ENCODE measurements around the gene CDKN1B. TPM values are rescaled to one million over a fixed set of nuclear protein-coding genes. Genes with fewer than 3 reads are reported as not detected.

The CDKN1B gene
- total RNA-seq, 3 donors from 2014 or later (not counting 1 experiment from before 2014, with no cell fraction given): 119 to 207 (median 130) TPM

- no peaks in the 10 kb centered on the region for H3K4me1 ChIP-seq (ENCODE audit: control insufficient read depth, insufficient read depth, low read length)
- H3K27me3 ChIP-seq (ENCODE audit: control insufficient read depth, insufficient read depth, low read length): no peaks in the 10 kb centered on the region
- no peaks in the 10 kb centered on the region for H3K9me3 ChIP-seq (ENCODE audit: control insufficient read depth, insufficient read depth, low read length)
- H3K27me3 Mint-ChIP-seq (ENCODE audit: low read depth in 2 of 2): no peaks in the 10 kb centered on the region
- H3K9me3 Mint-ChIP-seq: no peaks in the 10 kb centered on the region
- H3K4me3 Mint-ChIP-seq: no peak overlapping the region
- DNase-seq (no peak), ATAC-seq (no peak)
- no peak overlapping the region for H3K27ac ChIP-seq (ENCODE audit: low read length)
- no peaks in the 10 kb centered on the region for H3K4me1 Mint-ChIP-seq
- H3K36me3 Mint-ChIP-seq: no peaks in the 10 kb centered on the region
- TF ChIP-seq CTCF (IDR thresholded peaks at IDR 0.05): no peak
- H3K4me3 ChIP-seq (ENCODE audit: low read length): no peak overlapping the region
- 88% methylated on average over 5 of the region's 8 CpGs for WGBS (ENCODE audit: insufficient coverage)
- H3K27ac Mint-ChIP-seq: no peak overlapping the region
- H3K36me3 ChIP-seq (ENCODE audit: control insufficient read depth, insufficient read depth, low read length): no peaks in the 10 kb centered on the region
- intact Hi-C loops (cut with micrococcal nuclease): no loop called here
Observed at GRCh38 chr12:12671850-12672660, 45.1 kb upstream of the CDKN1B start.

GRCh38 chr12:12673296-12673695, 43.9 kb upstream of the CDKN1B start:
- Mint-ChIP-seq H3K27ac (no peak overlapping the region), H3K4me1 (no peaks in the 10 kb centered on the region), H3K4me3 (no peak overlapping the region), H3K9me3 (no peaks in the 10 kb centered on the region), H3K27me3 (ENCODE audit: low read depth in 2 of 2) (no peaks in the 10 kb centered on the region), H3K36me3 (no peaks in the 10 kb centered on the region)
- no peaks in the 10 kb centered on the region for H3K27me3 ChIP-seq (ENCODE audit: control insufficient read depth, insufficient read depth, low read length)
- H3K27ac ChIP-seq (ENCODE audit: low read length): no peak overlapping the region
- peak in 1 of 3 donors; percentile 21 for ATAC-seq
- H3K4me1 ChIP-seq (ENCODE audit: control insufficient read depth, insufficient read depth, low read length): no peaks in the 10 kb centered on the region
- no peaks in the 10 kb centered on the region for H3K36me3 ChIP-seq (ENCODE audit: control insufficient read depth, insufficient read depth, low read length)
- H3K4me3 ChIP-seq (ENCODE audit: low read length): no peak overlapping the region
- TF ChIP-seq CTCF (IDR thresholded peaks at IDR 0.05): no peak
- DNase-seq: no peak
- WGBS (ENCODE audit: insufficient coverage): 86% methylated on average over 3 of the region's 3 CpGs
- intact Hi-C loops (cut with micrococcal nuclease): no loop called here
- H3K9me3 ChIP-seq (ENCODE audit: control insufficient read depth, insufficient read depth, low read length): no peaks in the 10 kb centered on the region

- no peaks in the 10 kb centered on the region for H3K4me1 ChIP-seq (ENCODE audit: control insufficient read depth, insufficient read depth, low read length)
- Mint-ChIP-seq H3K27me3 (ENCODE audit: low read depth in 2 of 2) (no peaks in the 10 kb centered on the region), H3K4me1 (no peaks in the 10 kb centered on the region), H3K27ac (no peak overlapping the region), H3K9me3 (no peaks in the 10 kb centered on the region), H3K36me3 (no peaks in the 10 kb centered on the region), H3K4me3 (no peak overlapping the region)
- H3K9me3 ChIP-seq (ENCODE audit: control insufficient read depth, insufficient read depth, low read length): no peaks in the 10 kb centered on the region
- intact Hi-C loops (cut with micrococcal nuclease): no loop called here
- ATAC-seq: no peak
- no peak for TF ChIP-seq CTCF (IDR thresholded peaks at IDR 0.05)
- H3K27me3 ChIP-seq (ENCODE audit: control insufficient read depth, insufficient read depth, low read length): no peaks in the 10 kb centered on the region
- WGBS (ENCODE audit: insufficient coverage): 54% methylated on average over 3 of the region's 3 CpGs
- no peak for DNase-seq
- H3K4me3 ChIP-seq (ENCODE audit: low read length): no peak overlapping the region
- no peak overlapping the region for H3K27ac ChIP-seq (ENCODE audit: low read length)
- H3K36me3 ChIP-seq (ENCODE audit: control insufficient read depth, insufficient read depth, low read length): no peaks in the 10 kb centered on the region
Observed at GRCh38 chr12:12676605-12677004, 40.6 kb upstream of the CDKN1B start.
